Measurements from ENCODE around the gene THRA. TPM values are rescaled to one million over a fixed set of nuclear protein-coding genes. Genes with fewer than 3 reads are reported as not detected.
A peak's percentile ranks its signal among the peaks of the same experiment; 100 is the strongest.

The THRA gene
- total RNA-seq, 2 donors from 2014 or later: 35.2 to 79.8 TPM

GRCh38 chr17:40086150-40087044 lies 23.6 kb downstream of the THRA start:
- peaks cover 11 to 19% of the 10 kb centered on the region in 2 donors for H3K36me3 ChIP-seq
- H3K9me3 ChIP-seq: no peaks in the 10 kb centered on the region
- intact Hi-C loops (cut with DNase I): no loop called here
- H3K27ac ChIP-seq: no peak overlapping the region
- no peak overlapping the region for H3K4me3 ChIP-seq
- no peak for DNase-seq (ENCODE audit: low spot score)
- H3K4me1 ChIP-seq (replicated peaks): no peaks in the 10 kb centered on the region
- H3K27me3 ChIP-seq (replicated peaks; ENCODE audit: insufficient read depth): no peaks in the 10 kb centered on the region
- 52% methylated on average over 17 of the region's 17 CpGs for WGBS
- no peak for TF ChIP-seq POLR2A (IDR thresholded peaks at IDR 0.05)
- peak; percentile 64 to 91 (median 78) for TF ChIP-seq CTCF (IDR thresholded peaks at IDR 0.05)
- TF ChIP-seq POLR2AphosphoS5 (IDR thresholded peaks at IDR 0.05): peak; percentile 30

GRCh38 chr17:40087049-40087794 lies 24.5 kb downstream of the THRA start:
- WGBS: 78% methylated on average over 6 of the region's 6 CpGs
- intact Hi-C loops (cut with DNase I): no loop called here
- no peak overlapping the region for H3K27ac ChIP-seq

GRCh38 chr17:40087903-40088718 lies 25.3 kb downstream of the THRA start:
- Histone ChIP-seq H3K4me3 (no peak overlapping the region), H3K4me1 (replicated peaks) (no peaks in the 10 kb centered on the region), H3K36me3 (peaks cover 11 to 27% of the 10 kb centered on the region in 2 donors), H3K27me3 (replicated peaks; ENCODE audit: insufficient read depth) (no peaks in the 10 kb centered on the region), H3K9me3 (no peaks in the 10 kb centered on the region), H3K27ac (no peak overlapping the region)
- DNase-seq (ENCODE audit: low spot score): no peak
- no peak for TF ChIP-seq POLR2AphosphoS5 (IDR thresholded peaks at IDR 0.05)
- no peak for TF ChIP-seq POLR2A (IDR thresholded peaks at IDR 0.05)
- intact Hi-C loops (cut with DNase I): no loop called here
- WGBS: 82% methylated on average over 27 of the region's 28 CpGs

More at GRCh38 chr17:40087049-40087794, 24.5 kb downstream of the THRA start:
- H3K9me3 ChIP-seq: no peaks in the 10 kb centered on the region
- TF ChIP-seq POLR2A (IDR thresholded peaks at IDR 0.05): no peak
- no peak for TF ChIP-seq POLR2AphosphoS5 (IDR thresholded peaks at IDR 0.05)
- no peak for TF ChIP-seq CTCF (IDR thresholded peaks at IDR 0.05)
- H3K36me3 ChIP-seq: peaks cover 11 to 19% of the 10 kb centered on the region in 2 donors
- no peak for DNase-seq (ENCODE audit: low spot score)
- no peaks in the 10 kb centered on the region for H3K4me1 ChIP-seq (replicated peaks)
- no peak overlapping the region for H3K4me3 ChIP-seq
- H3K27me3 ChIP-seq (replicated peaks; ENCODE audit: insufficient read depth): no peaks in the 10 kb centered on the region

GRCh38 chr17:40089077-40089895 lies 26.5 kb downstream of the THRA start:
- Histone ChIP-seq H3K4me1 (replicated peaks) (no peaks in the 10 kb centered on the region), H3K36me3 (peaks cover 15 to 35% of the 10 kb centered on the region in 2 donors), H3K4me3 (no peak overlapping the region), H3K9me3 (no peaks in the 10 kb centered on the region), H3K27ac (peak overlapping the region; percentile 5 to 22), H3K27me3 (replicated peaks; ENCODE audit: insufficient read depth) (no peaks in the 10 kb centered on the region)
- no peak for DNase-seq (ENCODE audit: low spot score)
- TF ChIP-seq POLR2AphosphoS5 (IDR thresholded peaks at IDR 0.05) (no peak), POLR2A (IDR thresholded peaks at IDR 0.05) (no peak), CTCF (IDR thresholded peaks at IDR 0.05) (no peak)
- intact Hi-C loops (cut with DNase I): no loop called here
- WGBS: 75% methylated on average over 26 of the region's 26 CpGs
